GM12873 (cell line): ENCODE data around the gene PPARG.
A peak's percentile ranks its signal among the peaks of the same experiment; 100 is the strongest.

Experiments used
- TF ChIP-seq, protein P1 (sequence below): IDR thresholded peaks from 2 replicates; pipeline ENCODE4 v1.5.1; 2012; ENCODE audit warnings: low read depth, mild to moderate bottlenecking, moderate library complexity, low read length, control low read depth; ENCODE audit not compliant: insufficient read depth; ENCODE audit errors: missing control alignments

The PPARG gene

GRCh38 chr3:12357456-12357855 is 68.6 kb downstream of the PPARG start:
- TF ChIP-seq, protein P1, sequence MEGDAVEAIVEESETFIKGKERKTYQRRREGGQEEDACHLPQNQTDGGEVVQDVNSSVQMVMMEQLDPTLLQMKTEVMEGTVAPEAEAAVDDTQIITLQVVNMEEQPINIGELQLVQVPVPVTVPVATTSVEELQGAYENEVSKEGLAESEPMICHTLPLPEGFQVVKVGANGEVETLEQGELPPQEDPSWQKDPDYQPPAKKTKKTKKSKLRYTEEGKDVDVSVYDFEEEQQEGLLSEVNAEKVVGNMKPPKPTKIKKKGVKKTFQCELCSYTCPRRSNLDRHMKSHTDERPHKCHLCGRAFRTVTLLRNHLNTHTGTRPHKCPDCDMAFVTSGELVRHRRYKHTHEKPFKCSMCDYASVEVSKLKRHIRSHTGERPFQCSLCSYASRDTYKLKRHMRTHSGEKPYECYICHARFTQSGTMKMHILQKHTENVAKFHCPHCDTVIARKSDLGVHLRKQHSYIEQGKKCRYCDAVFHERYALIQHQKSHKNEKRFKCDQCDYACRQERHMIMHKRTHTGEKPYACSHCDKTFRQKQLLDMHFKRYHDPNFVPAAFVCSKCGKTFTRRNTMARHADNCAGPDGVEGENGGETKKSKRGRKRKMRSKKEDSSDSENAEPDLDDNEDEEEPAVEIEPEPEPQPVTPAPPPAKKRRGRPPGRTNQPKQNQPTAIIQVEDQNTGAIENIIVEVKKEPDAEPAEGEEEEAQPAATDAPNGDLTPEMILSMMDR, result no peak

GRCh38 chr3:12363397-12364195 is 74.7 kb downstream of the PPARG start:
- TF ChIP-seq, protein P1, result no peak

DNA sequence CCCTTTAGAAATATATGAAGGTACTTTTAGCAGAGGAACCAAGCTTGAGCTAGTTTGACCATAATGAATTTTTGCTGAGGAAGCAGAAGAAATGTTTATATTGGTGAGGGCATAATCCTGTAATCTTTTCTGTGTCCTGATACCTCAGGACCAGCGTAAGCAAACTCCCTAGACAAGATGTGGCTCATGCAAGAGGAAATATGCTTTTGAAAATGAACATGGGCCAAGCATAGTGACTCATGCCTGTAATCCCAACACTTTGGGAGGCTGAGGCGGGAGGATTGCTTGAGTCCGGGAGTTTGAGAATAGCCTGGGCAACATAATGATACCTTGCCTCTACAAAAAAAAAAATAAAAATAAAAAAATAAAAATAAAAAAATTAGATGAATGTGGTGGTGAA is 78.5 kb downstream of the PPARG start:
- TF ChIP-seq, protein P1, result no peak

DNA sequence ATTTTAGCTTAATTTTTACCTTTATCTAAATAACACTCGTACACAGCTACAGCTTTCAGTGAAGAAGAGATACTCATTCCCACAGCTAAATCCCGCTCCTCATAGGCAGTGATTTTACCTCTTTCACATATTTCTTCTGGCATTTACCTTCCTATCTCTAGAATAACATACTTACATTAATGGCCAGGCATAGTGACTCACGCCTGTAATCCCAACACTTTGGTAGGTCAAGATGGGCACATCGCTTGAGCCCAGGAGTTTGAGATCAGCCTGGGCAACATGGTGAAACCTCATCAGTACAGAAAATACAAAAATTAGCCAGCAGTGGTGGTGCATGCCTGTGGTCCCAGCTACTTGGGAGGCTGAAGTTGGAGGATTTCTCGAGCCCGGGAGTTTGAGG is 80.2 kb downstream of the PPARG start:
- TF ChIP-seq, protein P1, result no peak

DNA sequence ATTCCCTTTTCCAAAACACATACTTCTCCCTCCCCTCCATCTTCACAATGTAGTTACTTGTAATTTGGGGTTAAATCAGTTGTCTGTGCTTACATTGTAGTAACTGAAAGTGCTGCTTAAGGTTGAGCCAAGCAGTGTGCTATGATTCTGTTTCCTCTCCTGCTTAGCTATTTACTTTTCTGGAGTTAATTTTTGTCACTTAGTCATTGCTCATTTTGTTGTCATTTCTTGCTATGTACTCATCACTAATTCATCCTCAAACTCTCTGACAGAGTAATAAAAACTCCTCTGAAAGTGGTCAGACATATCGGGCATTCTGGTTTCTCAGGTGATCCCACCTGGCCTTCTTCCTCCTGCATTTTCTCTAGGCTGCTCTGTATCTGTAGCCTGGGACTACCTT is 80.7 kb downstream of the PPARG start:
- TF ChIP-seq, protein P1, result no peak

DNA sequence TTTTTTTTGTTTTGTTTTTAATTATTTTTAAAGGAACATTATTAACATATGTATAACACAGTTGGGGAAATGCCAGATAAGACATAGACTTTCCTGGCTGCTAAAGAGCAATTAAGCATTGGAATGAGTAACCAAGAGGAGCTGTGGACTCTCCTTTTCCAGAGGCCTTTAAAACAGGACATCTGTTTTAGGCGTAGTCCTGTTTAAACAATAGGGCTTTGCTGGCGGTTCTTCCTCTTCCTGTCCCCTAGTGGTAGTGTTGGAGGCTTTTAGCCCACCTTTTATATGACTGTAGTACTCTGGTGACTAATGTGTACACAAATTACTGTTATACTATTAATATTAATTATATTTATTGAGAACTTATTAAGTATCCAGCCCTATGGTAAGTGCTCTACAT is 81.9 kb downstream of the PPARG start:
- TF ChIP-seq, protein P1, result peak; percentile 4

- TF ChIP-seq, protein P1, result no peak
These were observed 82.8 kb downstream of the PPARG start for GRCh38 chr3:12371525-12372140.
